Gastroesophageal sphincter (tissue), 3 donors: ENCODE results near the gene C1QB.

Source experiments
- CTCF ChIP-seq, 4 experiments: fragments of 200-600 bp in 2 of 4; fragments of 450-650 bp in 2 of 4; sonication (generic) in 1 of 4; IDR thresholded peaks; one replicate each; pipeline ENCODE4 v1.5.1; 2017 to 2019; ENCODE audit warnings: antibody characterized with exemption in 4 of 4, mild to moderate bottlenecking in 2 of 4, moderate library complexity in 2 of 4
- POLR2A ChIP-seq, 2 donors: fragments of 450-650 bp; IDR thresholded peaks; one replicate each; pipeline ENCODE4 v1.6.1; 2017; ENCODE audit warnings: antibody characterized with exemption in 2 of 2, mild to moderate bottlenecking in 2 of 2, moderate library complexity in 1 of 2
- POLR2AphosphoS5 ChIP-seq: sonication (generic); formaldehyde crosslinking; IDR thresholded peaks from one replicate; pipeline ENCODE4 v1.6.1; 2017; ENCODE audit warnings: antibody characterized with exemption

GRCh38 chr1:22652881-22653316 is at the start of gene C1QB:
- TF ChIP-seq CTCF (IDR thresholded peaks at IDR 0.05) (no peak), POLR2AphosphoS5 (peak; percentile 25), POLR2A (IDR thresholded peaks at IDR 0.05) (peak in 1 of 2 donors; percentile 38)
